ENCODE measurements around the gene SYNE3.

DNA sequence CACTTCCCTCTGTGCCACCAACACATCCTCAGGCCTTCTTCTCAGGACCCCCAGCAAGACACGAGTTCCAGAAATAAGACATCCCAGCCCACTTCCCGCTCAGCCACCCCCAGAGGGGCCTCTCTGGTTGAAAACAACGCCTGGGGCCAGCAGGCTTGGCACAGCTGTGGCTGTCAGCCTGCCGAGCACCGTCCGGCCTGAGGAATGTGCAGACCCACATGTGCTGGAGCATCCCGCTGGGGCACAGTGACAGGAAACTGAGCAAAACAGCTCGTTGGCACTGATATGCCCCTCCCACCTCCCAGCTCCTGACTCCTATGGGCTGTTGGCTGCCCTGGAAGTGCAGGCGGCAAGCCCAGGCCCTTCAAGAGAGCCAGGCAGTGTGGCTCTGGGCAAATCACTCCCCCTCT, 1.4 kb downstream of the SYNE3 start:
- no peak for TF ChIP-seq POLR2A (IDR thresholded peaks at IDR 0.05)
- no peak for TF ChIP-seq CTCF (IDR thresholded peaks at IDR 0.05)
